Stimulated activated CD8-positive, alpha-beta memory T cell treated with anti-CD3 and anti-CD28 coated beads, Interleukin-2, amount 100 ng/mL, for 1 hour (primary cell): ENCODE measurements around the gene LYZL4.

Experiments used
- DNase-seq, 2 donors: peaks; one replicate each; pipeline ENCODE4 v3.0.0-alpha.2; 2020; ENCODE audit warnings: low read depth in 2 of 2

Gene LYZL4

DNA sequence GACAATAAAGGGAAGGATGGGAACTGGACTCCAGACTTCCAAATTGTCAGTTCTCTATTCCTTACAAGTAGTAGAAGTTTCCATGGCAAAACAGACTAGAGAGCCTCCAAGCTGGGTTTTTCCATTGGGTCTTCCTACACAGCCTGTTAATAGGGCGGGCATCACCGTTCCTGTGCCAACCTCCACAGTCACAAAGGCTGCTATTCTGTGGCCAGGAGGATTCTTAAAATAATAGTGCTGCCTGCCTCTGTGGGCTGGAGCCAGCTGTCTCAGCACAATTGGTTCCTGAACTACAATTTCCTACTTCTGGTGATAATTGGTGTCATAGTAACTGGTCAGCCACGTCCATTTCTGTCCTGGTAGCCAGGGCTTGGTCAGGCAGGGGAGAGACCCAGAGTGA, 38.6 kb downstream of the LYZL4 start:
- DNase-seq: no peak

DNA sequence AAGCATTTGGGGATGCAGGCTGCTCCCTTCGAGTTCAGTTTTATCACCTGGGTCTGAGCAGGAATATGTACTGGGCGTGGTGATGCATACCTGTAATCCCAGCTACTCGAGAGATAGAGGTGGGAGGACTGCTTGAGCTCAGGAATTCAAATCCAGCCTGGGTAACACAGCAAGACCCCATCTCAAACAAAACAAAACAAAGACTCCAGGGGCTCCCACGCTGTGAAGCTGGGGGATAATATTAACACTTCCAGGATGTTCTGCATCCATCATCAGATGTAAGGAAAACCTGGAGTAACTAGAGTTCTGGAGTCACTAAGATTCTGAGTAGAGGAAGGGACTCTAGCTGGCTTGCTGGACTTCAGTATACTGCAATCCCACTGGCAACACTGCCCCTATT, 40.6 kb downstream of the LYZL4 start:
- DNase-seq: no peak

- no peak for DNase-seq
These were observed 41.1 kb downstream of the LYZL4 start for GRCh38 chr3:42369304-42369703.

GRCh38 chr3:42368861-42369260, 41.5 kb downstream of the LYZL4 start:
- DNase-seq: no peak

- no peak for DNase-seq
These were observed 42.5 kb downstream of the LYZL4 start for GRCh38 chr3:42367903-42368302.

DNA sequence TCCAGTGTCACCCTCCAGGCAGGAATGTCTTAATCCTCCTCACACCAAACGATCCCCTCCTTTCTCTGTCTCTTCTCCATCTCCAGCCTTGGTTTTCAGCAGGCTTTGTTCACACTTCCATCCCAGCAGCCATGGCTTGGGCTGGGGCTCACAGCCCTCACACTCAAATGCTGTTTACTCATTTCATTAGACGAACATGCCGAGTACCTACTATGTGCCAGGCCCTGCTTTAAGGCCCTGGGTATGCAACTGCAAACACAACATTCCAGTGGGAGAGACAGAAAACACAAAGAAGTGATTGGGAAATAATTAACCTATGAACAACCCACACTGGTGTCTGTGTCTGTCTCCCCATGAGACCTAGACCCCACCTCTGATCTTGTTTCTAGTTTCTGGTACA, 43.9 kb downstream of the LYZL4 start:
- DNase-seq: no peak

GRCh38 chr3:42357335-42357734, 53.1 kb downstream of the LYZL4 start:
- no peak for DNase-seq

- no peak for DNase-seq
These were observed 54.8 kb downstream of the LYZL4 start for GRCh38 chr3:42355612-42356011.

DNA sequence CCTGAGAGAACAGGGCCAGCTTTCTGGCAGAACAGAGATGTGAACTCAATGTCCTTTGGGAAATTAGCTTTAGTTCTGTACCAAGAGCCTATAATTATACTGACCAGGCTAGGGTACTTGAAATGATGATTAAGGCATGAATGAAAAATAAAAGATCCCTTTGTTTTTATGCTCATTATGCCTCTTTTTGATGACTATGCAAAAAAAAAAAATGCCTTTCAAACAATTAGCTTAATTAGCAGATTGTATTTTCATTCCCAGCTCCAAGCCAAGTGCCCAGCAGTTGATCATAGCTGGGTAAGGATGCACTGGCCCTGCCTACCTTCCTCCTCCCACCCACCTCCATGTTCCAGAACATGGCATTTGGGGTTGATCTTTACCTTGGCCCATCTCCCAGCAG, 56.8 kb downstream of the LYZL4 start:
- DNase-seq: no peak

GRCh38 chr3:42351207-42351606, 59.2 kb downstream of the LYZL4 start:
- DNase-seq: no peak

GRCh38 chr3:42349765-42350594, 60.4 kb downstream of the LYZL4 start:
- DNase-seq: no peak

DNA sequence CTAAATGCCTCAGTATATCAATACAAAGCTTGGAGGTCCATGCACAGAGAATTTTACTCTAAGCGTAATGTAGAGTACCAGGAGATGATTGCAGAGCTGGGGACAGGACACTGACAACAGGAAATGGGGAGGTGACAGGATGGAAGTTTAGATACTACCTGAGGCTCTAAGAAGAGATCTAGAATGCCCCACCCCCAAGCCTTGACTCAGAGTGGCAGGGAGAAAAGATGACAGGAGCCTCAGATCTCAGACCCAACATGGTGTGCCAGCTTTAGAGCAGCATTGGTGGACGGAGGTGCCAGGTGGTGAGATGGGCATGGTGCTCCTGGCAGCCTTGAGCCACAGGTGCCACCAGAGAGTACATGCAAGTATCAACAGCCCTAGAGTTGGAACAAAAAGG, 62.5 kb downstream of the LYZL4 start:
- DNase-seq: no peak
